ENCODE measurements around the gene ZNF543.

ZNF543 gene

GRCh38 chr19:57320180-57321084 lies at the start of gene ZNF543:
TSS of gene ZNF543 (plus strand) at chr19:57320472. CDS start at chr19:57320854, 382 bp downstream.
- TF ChIP-seq GATA2 (IDR thresholded peaks at IDR 0.05; ENCODE audit: low read depth, low read length) (no peak), GATA3 (IDR thresholded peaks at IDR 0.05; ENCODE audit: low read depth, low read length) (no peak)

- no peak for TF ChIP-seq GATA3 (IDR thresholded peaks at IDR 0.05; ENCODE audit: low read depth, low read length)
- TF ChIP-seq GATA2 (IDR thresholded peaks at IDR 0.05; ENCODE audit: low read depth, low read length) = no peak
These were observed 49.0 kb upstream of the ZNF543 start for GRCh38 chr19:57271280-57271679.

DNA sequence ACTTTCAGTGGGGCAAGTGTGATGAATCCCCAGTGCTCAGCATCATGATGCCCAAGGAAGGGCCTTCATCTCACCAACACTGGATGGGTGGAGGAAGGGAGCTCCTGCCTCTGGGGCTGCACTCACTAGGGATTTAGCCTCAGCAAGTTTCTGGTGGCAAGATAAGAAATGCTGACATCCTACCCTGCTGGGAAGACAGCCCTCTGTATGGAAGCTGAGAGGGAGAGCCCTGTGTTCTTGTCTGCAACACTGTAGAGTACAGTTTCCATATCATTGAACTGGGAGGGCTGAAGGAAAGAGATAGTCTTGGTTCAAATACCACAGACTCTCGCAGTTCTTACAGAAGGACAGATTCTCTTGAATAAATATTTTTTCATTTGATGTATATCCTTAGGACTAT lies 47.3 kb upstream of the ZNF543 start:
- no peak for TF ChIP-seq GATA3 (IDR thresholded peaks at IDR 0.05; ENCODE audit: low read depth, low read length)
- no peak for TF ChIP-seq GATA2 (IDR thresholded peaks at IDR 0.05; ENCODE audit: low read depth, low read length)

DNA sequence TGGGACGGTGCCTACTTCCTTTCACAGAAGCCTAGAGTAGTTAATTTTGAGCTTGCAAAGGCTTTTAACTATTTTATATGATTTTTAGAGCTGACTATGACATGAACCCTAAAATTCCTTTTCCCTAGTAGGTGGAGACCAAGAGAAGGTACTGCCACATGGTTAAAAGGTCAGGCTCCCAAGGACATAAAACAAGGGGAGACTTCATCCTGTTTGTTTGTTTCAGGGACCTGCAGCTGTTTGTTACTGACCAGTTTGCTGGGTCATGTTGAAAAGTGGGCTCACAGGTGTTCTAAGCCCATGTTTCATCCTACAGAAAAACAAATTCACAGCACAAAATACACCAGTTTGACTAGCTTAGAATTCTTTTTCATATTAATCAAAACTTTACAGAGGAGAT lies 43.8 kb upstream of the ZNF543 start:
- TF ChIP-seq GATA3 (IDR thresholded peaks at IDR 0.05; ENCODE audit: low read depth, low read length) (no peak), GATA2 (IDR thresholded peaks at IDR 0.05; ENCODE audit: low read depth, low read length) (no peak)

- TF ChIP-seq GATA3 (IDR thresholded peaks at IDR 0.05; ENCODE audit: low read depth, low read length) = no peak
- no peak for TF ChIP-seq GATA2 (IDR thresholded peaks at IDR 0.05; ENCODE audit: low read depth, low read length)
These were observed 40.7 kb upstream of the ZNF543 start for GRCh38 chr19:57279418-57280164.

DNA sequence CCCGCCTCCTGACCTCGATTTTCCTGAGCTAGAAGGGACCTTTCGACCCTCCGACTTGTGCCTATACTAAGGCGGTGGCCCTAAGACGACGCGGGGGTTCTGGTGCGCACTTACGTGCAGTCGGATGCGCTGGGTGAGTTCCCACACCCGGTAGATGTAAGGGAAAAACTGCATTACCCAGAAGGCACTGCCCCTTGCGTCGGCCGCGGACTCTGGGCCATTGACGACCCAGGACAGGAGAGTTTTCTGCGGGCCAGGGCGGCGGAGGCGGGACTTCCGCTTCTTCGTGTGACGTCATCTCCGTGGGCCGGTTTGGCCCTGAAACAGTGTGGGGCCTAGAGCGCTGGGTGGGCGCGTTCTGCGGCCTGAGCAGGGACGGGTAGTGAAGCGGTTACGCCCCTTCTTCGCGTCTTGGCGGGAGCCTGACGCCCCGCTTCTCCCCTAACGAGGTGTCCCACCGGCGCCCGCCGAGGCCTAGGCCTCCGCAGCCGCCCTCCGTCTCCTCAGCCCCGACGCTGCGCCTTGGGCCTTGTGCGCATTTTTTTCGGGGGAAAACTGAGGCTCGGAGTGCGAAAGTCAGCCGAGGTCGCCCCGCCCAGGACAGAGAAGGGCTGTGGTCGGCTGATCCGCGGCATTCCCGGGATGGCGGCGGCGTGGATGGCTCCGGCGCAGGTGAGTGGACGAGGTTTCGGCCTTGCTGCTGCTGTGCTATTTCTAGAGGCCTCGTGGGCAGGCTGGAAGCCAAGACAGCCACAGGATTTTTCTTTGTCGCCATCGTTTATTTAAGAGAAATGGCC lies 39.9 kb upstream of the ZNF543 start, which contains the start of gene ZNF460:
TSS of gene ZNF460 (plus strand) at position 321 of the 797 bp plus-strand sequence. CDS start at position 643, 322 bp downstream.
- TF ChIP-seq GATA3 (IDR thresholded peaks at IDR 0.05; ENCODE audit: low read depth, low read length) = no peak
- no peak for TF ChIP-seq GATA2 (IDR thresholded peaks at IDR 0.05; ENCODE audit: low read depth, low read length)

DNA sequence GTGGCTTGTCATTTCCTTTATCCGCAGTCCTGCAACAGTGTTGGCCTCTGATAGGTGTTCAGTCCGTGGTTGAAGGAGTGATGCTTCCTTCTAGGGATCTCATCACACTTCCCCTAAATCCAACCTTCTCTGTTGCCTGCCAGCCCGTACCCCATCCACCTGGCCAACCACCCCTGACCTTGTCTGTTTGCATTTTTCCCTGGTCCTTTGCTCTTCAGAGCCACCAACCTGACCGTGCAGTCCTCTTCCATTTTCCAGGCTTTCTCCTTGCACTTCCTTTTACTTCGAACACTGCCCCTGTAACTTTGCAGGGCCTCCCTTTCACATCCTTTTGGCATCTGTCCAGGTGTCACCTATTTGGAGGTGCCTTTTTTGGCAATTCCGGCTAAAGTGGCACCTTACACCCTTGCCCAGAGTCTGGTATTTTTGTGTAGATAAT lies 39.3 kb upstream of the ZNF543 start:
- TF ChIP-seq GATA2 (IDR thresholded peaks at IDR 0.05; ENCODE audit: low read depth, low read length) (no peak), GATA3 (IDR thresholded peaks at IDR 0.05; ENCODE audit: low read depth, low read length) (no peak)

DNA sequence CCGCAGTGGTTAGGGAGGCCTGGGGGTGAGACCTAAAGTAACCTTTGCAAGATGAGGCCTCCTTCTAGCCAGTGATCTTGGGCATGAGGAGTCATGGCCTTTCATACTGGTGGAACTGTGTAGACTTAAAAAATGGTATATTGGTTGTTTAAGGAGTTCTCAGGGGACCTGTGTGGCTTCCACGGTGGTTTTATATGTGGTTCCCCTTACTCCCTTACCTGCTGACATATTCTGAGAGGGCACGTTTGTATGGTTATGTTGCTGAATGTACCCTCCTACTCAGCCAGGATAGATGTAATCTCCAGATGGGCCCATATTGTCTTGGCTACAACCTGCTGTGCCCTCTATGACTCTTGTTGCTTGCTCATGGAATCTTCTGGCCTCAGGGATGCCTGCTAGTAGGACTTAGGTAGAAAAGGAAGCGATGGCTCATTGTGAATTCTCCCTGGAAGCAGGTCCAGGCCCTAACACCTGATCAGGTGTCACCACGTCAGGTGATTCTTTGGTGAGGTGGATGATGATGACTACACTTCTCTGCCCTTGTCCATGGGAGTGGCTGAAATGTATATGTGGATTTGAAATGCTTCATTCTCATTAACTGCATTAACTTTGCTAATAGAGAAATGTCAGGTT lies 38.1 kb upstream of the ZNF543 start:
- TF ChIP-seq GATA2 (IDR thresholded peaks at IDR 0.05; ENCODE audit: low read depth, low read length) (no peak), GATA3 (IDR thresholded peaks at IDR 0.05; ENCODE audit: low read depth, low read length) (no peak)

- no peak for TF ChIP-seq GATA3 (IDR thresholded peaks at IDR 0.05; ENCODE audit: low read depth, low read length)
- no peak for TF ChIP-seq GATA2 (IDR thresholded peaks at IDR 0.05; ENCODE audit: low read depth, low read length)
These were observed 31.9 kb upstream of the ZNF543 start for GRCh38 chr19:57288373-57288772.

- TF ChIP-seq GATA2 (IDR thresholded peaks at IDR 0.05; ENCODE audit: low read depth, low read length) (no peak), GATA3 (IDR thresholded peaks at IDR 0.05; ENCODE audit: low read depth, low read length) (no peak)
These were observed 29.3 kb upstream of the ZNF543 start for GRCh38 chr19:57290970-57291369.

- no peak for TF ChIP-seq GATA3 (IDR thresholded peaks at IDR 0.05; ENCODE audit: low read depth, low read length)
- TF ChIP-seq GATA2 (IDR thresholded peaks at IDR 0.05; ENCODE audit: low read depth, low read length) = no peak
These were observed 27.7 kb upstream of the ZNF543 start for GRCh38 chr19:57292547-57292946.

GRCh38 chr19:57293719-57294118 lies 26.6 kb upstream of the ZNF543 start:
- TF ChIP-seq GATA3 (IDR thresholded peaks at IDR 0.05; ENCODE audit: low read depth, low read length) (no peak), GATA2 (IDR thresholded peaks at IDR 0.05; ENCODE audit: low read depth, low read length) (no peak)

GRCh38 chr19:57302020-57302465 lies 18.2 kb upstream of the ZNF543 start:
- TF ChIP-seq GATA2 (IDR thresholded peaks at IDR 0.05; ENCODE audit: low read depth, low read length) (no peak), GATA3 (IDR thresholded peaks at IDR 0.05; ENCODE audit: low read depth, low read length) (no peak)

Measured in SH-SY5Y (cell line).